Liver (tissue), 9 donors: ENCODE measurements around the gene CALCR. TPM values are rescaled to one million over a fixed set of nuclear protein-coding genes. Genes with fewer than 3 reads are reported as not detected.

Experiments
- DNase-seq: peaks from one replicate; pipeline ENCODE4 v3.0.0-alpha.2; 2017; ENCODE audit warnings: low spot score
- H3K27ac ChIP-seq, 2 donors: one replicate each; pipeline ENCODE4 v1.7.0; 2013; ENCODE audit warnings: inconsistent platforms in 2 of 2, low read length in 2 of 2, control low read depth in 1 of 2, low read depth in 1 of 2, mild to moderate bottlenecking in 1 of 2
- H3K27me3 ChIP-seq, 4 donors: one replicate each; pipeline versions ENCODE4 v1.6.1 to v1.7.0; 2013; ENCODE audit warnings: low read length in 3 of 4, inconsistent platforms in 1 of 4, mild to moderate bottlenecking in 1 of 4, moderate library complexity in 1 of 4; ENCODE audit not compliant: control insufficient read depth in 4 of 4, insufficient read depth in 4 of 4
- H3K36me3 ChIP-seq, 4 donors: one replicate each; pipeline versions ENCODE4 v1.6.1 to v1.7.0; 2013; ENCODE audit warnings: low read length in 3 of 4, mild to moderate bottlenecking in 3 of 4, low read depth in 1 of 4, moderate library complexity in 1 of 4; ENCODE audit not compliant: control insufficient read depth in 4 of 4, insufficient read depth in 3 of 4
- H3K4me1 ChIP-seq, 4 donors: one replicate each; pipeline versions ENCODE4 v1.6.1 to v1.7.0; 2013; ENCODE audit warnings: low read length in 3 of 4, mild to moderate bottlenecking in 3 of 4, moderate library complexity in 1 of 4; ENCODE audit not compliant: control insufficient read depth in 4 of 4, insufficient read depth in 4 of 4
- H3K4me3 ChIP-seq, 3 donors: one replicate each; pipeline versions ENCODE4 v1.6.1 to v1.7.0; 2013; ENCODE audit warnings: low read length in 3 of 3, control low read depth in 1 of 3, low read depth in 1 of 3, mild to moderate bottlenecking in 1 of 3
- H3K9ac ChIP-seq, 2 donors: one replicate each; pipeline ENCODE4 v1.7.0; 2013; ENCODE audit warnings: low read length in 2 of 2, mild to moderate bottlenecking in 2 of 2, moderate library complexity in 2 of 2, control low read depth in 1 of 2, low read depth in 1 of 2
- H3K9me3 ChIP-seq, 4 donors: one replicate each; pipeline versions ENCODE4 v1.6.1 to v1.7.0; 2013; ENCODE audit warnings: low read length in 3 of 4; ENCODE audit not compliant: control insufficient read depth in 4 of 4
- ATF3 ChIP-seq: IDR thresholded peaks from 2 replicates; pipeline ENCODE4 v1.6.1; 2016; ENCODE audit warnings: antibody characterized with exemption
- CTCF ChIP-seq: fragments of 150-350 bp; IDR thresholded peaks from 2 replicates; pipeline ENCODE4 v1.5.1; 2017; ENCODE audit warnings: improper control_type of control experiment, low read depth, low read length; ENCODE audit not compliant: missing input control
- FOXA1 ChIP-seq: IDR thresholded peaks from 2 replicates; pipeline ENCODE4 v1.6.1; 2016; ENCODE audit warnings: antibody characterized with exemption
- GABPA ChIP-seq, 2 donors: IDR thresholded peaks in 1 of 2; conservative IDR thresholded peaks in 1 of 2; 2 replicates each; pipeline ENCODE4 v1.6.1; 2016; ENCODE audit warnings: antibody characterized with exemption in 2 of 2, mild to moderate bottlenecking in 1 of 2, moderate library complexity in 1 of 2
- HNF4A ChIP-seq, 2 donors: conservative IDR thresholded peaks; 2 replicates each; pipeline ENCODE4 v1.6.1; 2016; ENCODE audit warnings: antibody characterized with exemption in 2 of 2, mild to moderate bottlenecking in 2 of 2
- JUND ChIP-seq, 2 donors: IDR thresholded peaks; 2 replicates each; pipeline ENCODE4 v1.6.1; 2016; ENCODE audit warnings: antibody characterized with exemption in 2 of 2
- MAX ChIP-seq: IDR thresholded peaks from 2 replicates; pipeline ENCODE4 v1.6.1; 2016; ENCODE audit warnings: antibody characterized with exemption
- RAD21 ChIP-seq, 2 donors: IDR thresholded peaks; 2 replicates each; pipeline ENCODE4 v1.6.1; 2016; ENCODE audit warnings: antibody characterized with exemption in 2 of 2, mild to moderate bottlenecking in 2 of 2
- RXRA ChIP-seq, 2 donors: IDR thresholded peaks; 2 replicates each; pipeline ENCODE4 v1.6.1; 2017 to 2018; ENCODE audit warnings: antibody characterized with exemption in 2 of 2, mild to moderate bottlenecking in 1 of 2
- SP1 ChIP-seq: IDR thresholded peaks from 2 replicates; pipeline ENCODE4 v1.6.1; 2018; ENCODE audit warnings: antibody characterized with exemption, mild to moderate bottlenecking
- TAF1 ChIP-seq: conservative IDR thresholded peaks from 2 replicates; pipeline ENCODE4 v1.6.1; 2016; ENCODE audit warnings: antibody characterized with exemption, mild to moderate bottlenecking
- ZBTB33 ChIP-seq: IDR thresholded peaks from 2 replicates; pipeline ENCODE4 v1.6.1; 2016; ENCODE audit warnings: antibody characterized with exemption
- whole genome bisulfite sequencing: extraction: QIAGEN DNeasy Blood & Tissue Kit; methylation state at CpG from one replicate; pipeline ENCODE4 v1.1.7; 2013; 5-methylcytosine and 5-hydroxymethylcytosine counted together
- polyA plus RNA-seq, 2 donors: library from polyadenylated mRNA; stranded (reverse) in 1 of 2; unstranded in 1 of 2; fragments of 200-250 nt in 1 of 2; fragments of >200 nt in 1 of 2; fragmentation: Nextera tagmentation in 1 of 2; extraction: Ambion mirVana in 1 of 2; gene quantifications; one replicate each; pipeline versions ENCODE4 v1.2.1 to v1.2.3, GENCODE V29; 2013 to 2015
- total RNA-seq, 2 donors: library from RNA; depleted of rRNA; stranded (reverse); fragments of >200 nt; gene quantifications; one replicate each; pipeline ENCODE4 v1.2.3, GENCODE V29; 2014
- donor health status: healthy.
- donor health status: healthy.
- donor health status: healthy.
- donor health status: healthy.
- donor health status: healthy.

Gene CALCR
- total and polyA plus RNA-seq, 4 donors = 0.19 TPM; not detected in 3

- no peak for DNase-seq
- Histone ChIP-seq H3K9ac (no peak overlapping the region), H3K9me3 (no peaks in the 10 kb centered on the region), H3K4me3 (no peak overlapping the region), H3K27ac (no peak overlapping the region), H3K27me3 (peaks cover 0 to 3% (median 0%) of the 10 kb centered on the region in 4 donors), H3K36me3 (no peaks in the 10 kb centered on the region), H3K4me1 (no peaks in the 10 kb centered on the region)
- 96% methylated on average over 4 of the region's 4 CpGs for WGBS
- TF ChIP-seq SP1 = no peak
- TF ChIP-seq RXRA (IDR thresholded peaks at IDR 0.05) = no peak
- no peak for TF ChIP-seq MAX
- no peak for TF ChIP-seq GABPA (IDR thresholded peaks at IDR 0.05 in 1 of 2, conservative IDR thresholded peaks at IDR 0.05 in 1 of 2)
- TF ChIP-seq HNF4A (conservative IDR thresholded peaks at IDR 0.05) = no peak
- no peak for TF ChIP-seq ZBTB33
- no peak for TF ChIP-seq TAF1
- TF ChIP-seq ATF3 = no peak
- TF ChIP-seq JUND (IDR thresholded peaks at IDR 0.05) = no peak
- TF ChIP-seq RAD21 (IDR thresholded peaks at IDR 0.05) = no peak
These were observed 57.7 kb downstream of the CALCR start for GRCh38 chr7:93516834-93517233.

- Histone ChIP-seq H3K9ac (no peak overlapping the region), H3K36me3 (no peaks in the 10 kb centered on the region), H3K4me1 (no peaks in the 10 kb centered on the region), H3K4me3 (no peak overlapping the region), H3K27ac (no peak overlapping the region), H3K27me3 (no peaks in the 10 kb centered on the region), H3K9me3 (no peaks in the 10 kb centered on the region)
- no peak for TF ChIP-seq FOXA1
- TF ChIP-seq CTCF = no peak
- TF ChIP-seq ZBTB33 = no peak
- TF ChIP-seq GABPA (IDR thresholded peaks at IDR 0.05 in 1 of 2, conservative IDR thresholded peaks at IDR 0.05 in 1 of 2) = no peak
- DNase-seq = no peak
- 64% methylated on average over 1 of the region's 1 CpG for WGBS
These were observed 59.4 kb downstream of the CALCR start for GRCh38 chr7:93515144-93515543.
